HEK293 (cell line): Measurements from ENCODE around the gene ELK4.

ENCODE experiments used
- CTCF ChIA-PET: fragments of 350-600 bp; formaldehyde crosslinking; extraction: SDS; loops from one replicate; lab custom pipeline; 2021; ENCODE audit warnings: antibody characterized with exemption; lab: Yijun Ruan, JAX
- POLR2A ChIA-PET: fragments of 300-600 bp; formaldehyde crosslinking; extraction: SDS; loops from one replicate; lab custom pipeline; 2020; ENCODE audit warnings: antibody characterized with exemption, inconsistent platforms; lab: Yijun Ruan, JAX
- H3K27ac ChIP-seq: fragments of 200-500 bp; sonication (Bioruptor generic); 2 replicates; pipeline ENCODE4 v1.5.1; 2014; ENCODE audit warnings: low read depth, low read length, control low read depth, inconsistent platforms; ENCODE audit errors: extremely low read depth
- H3K36me3 ChIP-seq, 2 experiments: fragments of 200-500 bp in 1 of 2; sonication (Bioruptor generic) in 1 of 2; 1 replicate in 1 of 2; 2 replicates in 1 of 2; pipeline ENCODE4 v1.5.1; 2014 to 2017; ENCODE audit warnings: inconsistent platforms in 2 of 2, low read length in 2 of 2; ENCODE audit not compliant: control insufficient read depth in 2 of 2, insufficient read depth in 1 of 2
- H3K4me1 ChIP-seq: fragments of 200-500 bp; sonication (Bioruptor generic); 2 replicates; pipeline ENCODE4 v1.5.1; 2014; ENCODE audit warnings: mild to moderate bottlenecking, low read length, inconsistent platforms; ENCODE audit not compliant: control insufficient read depth, insufficient read depth
- H3K4me3 ChIP-seq: 2 replicates; pipeline ENCODE4 v1.5.1; 2011; ENCODE audit warnings: low read depth, mild to moderate bottlenecking, control low read depth, low read length, moderate library complexity
- H3K9me3 ChIP-seq: fragments of 200-500 bp; sonication (Bioruptor generic); 2 replicates; pipeline ENCODE4 v1.5.1; 2014; ENCODE audit warnings: low read depth, low read length, inconsistent platforms; ENCODE audit not compliant: control insufficient read depth, insufficient read depth
- BCL11B ChIP-seq: fragments of 450-650 bp; formaldehyde crosslinking; IDR thresholded peaks from 2 replicates; pipeline ENCODE4 v1.5.1; 2016; ENCODE audit warnings: low read depth, missing biosample characterization, missing genetic modification characterization
- KLF1 ChIP-seq: fragments of 450-650 bp; formaldehyde crosslinking; IDR thresholded peaks from 2 replicates; pipeline ENCODE4 v1.5.1; 2016; ENCODE audit warnings: missing biosample characterization, missing genetic modification characterization
- SP7 ChIP-seq: fragments of 450-650 bp; formaldehyde crosslinking; IDR thresholded peaks from 2 replicates; pipeline ENCODE4 v1.5.1; 2016; ENCODE audit warnings: missing biosample characterization, missing genetic modification characterization
- ZBTB20 ChIP-seq: fragments of 450-650 bp; formaldehyde crosslinking; IDR thresholded peaks from 2 replicates; pipeline ENCODE4 v1.5.1; 2016; ENCODE audit warnings: missing biosample characterization, missing genetic modification characterization
- ZBTB48 ChIP-seq: fragments of 450-650 bp; formaldehyde crosslinking; IDR thresholded peaks from 2 replicates; pipeline ENCODE4 v1.5.1; 2016; ENCODE audit warnings: missing biosample characterization, missing genetic modification characterization
- ZFP69B ChIP-seq: fragments of 450-650 bp; formaldehyde crosslinking; IDR thresholded peaks from 2 replicates; pipeline ENCODE4 v1.5.1; 2016; ENCODE audit warnings: missing biosample characterization, missing genetic modification characterization
- ZNF132 ChIP-seq: fragments of 450-650 bp; formaldehyde crosslinking; IDR thresholded peaks from 2 replicates; pipeline ENCODE4 v1.5.1; 2017; ENCODE audit warnings: missing biosample characterization, missing genetic modification characterization, borderline replicate concordance
- ZNF140 ChIP-seq: fragments of 450-650 bp; formaldehyde crosslinking; IDR thresholded peaks from 2 replicates; pipeline ENCODE4 v1.5.1; 2016; ENCODE audit warnings: missing biosample characterization, missing genetic modification characterization
- ZNF274 ChIP-seq, 2 experiments: fragments of 200-500 bp in 1 of 2; fragments of 450-650 bp in 1 of 2; sonication (Bioruptor generic) in 1 of 2; formaldehyde crosslinking in 1 of 2; IDR thresholded peaks; 2 replicates each; pipeline versions ENCODE4 v1.5.1 to v1.6.1; 2014 to 2016; ENCODE audit warnings: borderline replicate concordance in 1 of 2, inconsistent platforms in 1 of 2, low read length in 1 of 2, missing biosample characterization in 1 of 2, missing genetic modification characterization in 1 of 2
- ZNF341 ChIP-seq: fragments of 450-650 bp; formaldehyde crosslinking; IDR thresholded peaks from 2 replicates; pipeline ENCODE4; 2016; ENCODE audit warnings: low read depth, missing biosample characterization, missing genetic modification characterization
- ZNF555 ChIP-seq: fragments of 450-650 bp; formaldehyde crosslinking; conservative IDR thresholded peaks from 2 replicates; pipeline ENCODE4 v1.5.1; 2017; ENCODE audit warnings: missing biosample characterization, mild to moderate bottlenecking, missing genetic modification characterization, inconsistent platforms
- ZNF558 ChIP-seq: fragments of 450-650 bp; formaldehyde crosslinking; IDR thresholded peaks from 2 replicates; pipeline ENCODE4 v1.5.1; 2016; ENCODE audit warnings: missing biosample characterization, missing genetic modification characterization
- ZNF776 ChIP-seq: fragments of 450-650 bp; formaldehyde crosslinking; IDR thresholded peaks from 2 replicates; pipeline ENCODE4 v1.5.0; 2017; ENCODE audit warnings: missing biosample characterization, missing genetic modification characterization, borderline replicate concordance
- TF ChIP-seq, protein P1 (sequence below): fragments of 450-650 bp; formaldehyde crosslinking; IDR thresholded peaks from 2 replicates; pipeline ENCODE4 v1.5.1; 2016; ENCODE audit warnings: missing biosample characterization, missing genetic modification characterization, low read depth
- TF ChIP-seq, protein P2 (sequence below): fragments of 450-650 bp; formaldehyde crosslinking; IDR thresholded peaks from 2 replicates; pipeline ENCODE4 v1.5.1; 2016; ENCODE audit warnings: missing biosample characterization, missing genetic modification characterization
- TF ChIP-seq, protein P3 (sequence below): fragments of 450-650 bp; formaldehyde crosslinking; IDR thresholded peaks from 2 replicates; pipeline ENCODE4 v1.5.1; 2016; ENCODE audit warnings: missing biosample characterization, missing genetic modification characterization
- TF ChIP-seq, protein P4 (sequence below): fragments of 450-650 bp; formaldehyde crosslinking; IDR thresholded peaks from 2 replicates; pipeline ENCODE4 v1.5.1; 2016; ENCODE audit warnings: missing biosample characterization, missing genetic modification characterization
- TF ChIP-seq, protein P5 (sequence below): fragments of 450-650 bp; formaldehyde crosslinking; conservative IDR thresholded peaks from 2 replicates; pipeline ENCODE4 v1.5.1; 2016; ENCODE audit warnings: low read depth, missing biosample characterization, missing genetic modification characterization
- TF ChIP-seq, protein P6 (sequence below): fragments of 450-650 bp; formaldehyde crosslinking; IDR thresholded peaks from 2 replicates; pipeline ENCODE4 v1.5.1; 2016; ENCODE audit warnings: missing biosample characterization, missing genetic modification characterization

The ELK4 gene, protein sequence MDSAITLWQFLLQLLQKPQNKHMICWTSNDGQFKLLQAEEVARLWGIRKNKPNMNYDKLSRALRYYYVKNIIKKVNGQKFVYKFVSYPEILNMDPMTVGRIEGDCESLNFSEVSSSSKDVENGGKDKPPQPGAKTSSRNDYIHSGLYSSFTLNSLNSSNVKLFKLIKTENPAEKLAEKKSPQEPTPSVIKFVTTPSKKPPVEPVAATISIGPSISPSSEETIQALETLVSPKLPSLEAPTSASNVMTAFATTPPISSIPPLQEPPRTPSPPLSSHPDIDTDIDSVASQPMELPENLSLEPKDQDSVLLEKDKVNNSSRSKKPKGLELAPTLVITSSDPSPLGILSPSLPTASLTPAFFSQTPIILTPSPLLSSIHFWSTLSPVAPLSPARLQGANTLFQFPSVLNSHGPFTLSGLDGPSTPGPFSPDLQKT

DNA sequence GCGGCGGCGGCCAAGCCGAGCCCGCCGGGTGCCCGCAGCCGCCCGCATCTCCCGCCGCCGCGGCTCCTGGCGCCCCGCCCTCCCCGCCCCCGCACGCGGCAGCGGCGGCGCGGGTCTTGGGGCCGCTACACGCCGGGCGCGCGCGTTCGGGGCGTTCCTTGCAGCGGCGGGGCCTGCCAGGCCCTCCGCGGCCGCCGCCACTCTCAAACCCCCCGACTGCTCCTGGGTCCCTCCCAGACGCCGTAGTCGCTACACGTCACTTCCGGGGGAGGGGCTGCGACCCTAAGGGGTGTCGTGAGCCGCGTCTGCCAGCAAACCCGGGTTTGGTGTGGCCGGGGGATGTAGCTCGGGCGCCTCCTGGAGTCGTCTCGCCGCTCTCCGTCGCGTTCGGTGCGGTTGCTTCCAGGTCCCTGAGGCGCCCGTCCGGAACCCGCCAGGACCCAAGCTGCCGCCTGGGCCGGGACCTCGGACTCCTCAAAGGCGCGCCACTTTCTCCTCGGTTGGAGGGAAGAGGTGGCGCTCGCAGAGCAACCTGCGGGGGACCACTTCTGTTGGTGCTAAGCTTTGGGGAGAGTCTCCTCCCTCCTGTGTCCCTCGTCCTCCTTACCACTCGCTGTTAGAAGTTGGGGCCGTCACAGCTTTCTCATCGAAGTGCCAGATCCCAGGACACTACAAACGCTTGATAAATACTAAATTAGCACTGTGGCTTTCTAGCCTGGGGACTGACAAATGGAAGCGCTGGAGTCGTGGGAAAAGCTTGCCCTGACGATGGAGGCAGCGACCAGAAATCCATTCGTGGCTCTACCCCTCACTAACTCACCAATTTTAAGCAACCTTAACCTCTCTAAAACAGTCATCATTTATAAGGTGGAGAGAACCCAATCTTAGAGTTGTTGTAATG, at the start of gene ELK4:
Gene ELK4, minus strand, starts transcription at position 244 of the 901 bp plus-strand sequence. CDS start 8,129 bp downstream, outside the sequence.
- Histone ChIP-seq H3K27ac (peak within 1 kb of the TSS; percentile 97), H3K4me3 (peak within 1 kb of the TSS; percentile 83), H3K36me3 (no peaks in the 10 kb centered on the region), H3K9me3 (no peaks in the 10 kb centered on the region), H3K4me1 (no peaks in the 10 kb centered on the region)
- ChIA-PET CTCF (interaction anchor here (0.5 to 6.2 kb wide), 23 partner anchors 10 to 345 kb away, joined by 3 to 54 read pairs (median 4); no protein-coding TSS in a partner anchor), POLR2A (interaction anchor here (0.6 to 2.4 kb wide), 26 partner anchors 8 to 345 kb away, joined by 3 to 15 read pairs (median 3); partner anchors contain the start of genes NUCKS1 and SLC45A3)
- peak; percentile 33; the same call in 1 of the 2 replicates for TF ChIP-seq KLF1 (tag by site-specific recombination)
- no peak for TF ChIP-seq BCL11B
- TF ChIP-seq, protein P1, sequence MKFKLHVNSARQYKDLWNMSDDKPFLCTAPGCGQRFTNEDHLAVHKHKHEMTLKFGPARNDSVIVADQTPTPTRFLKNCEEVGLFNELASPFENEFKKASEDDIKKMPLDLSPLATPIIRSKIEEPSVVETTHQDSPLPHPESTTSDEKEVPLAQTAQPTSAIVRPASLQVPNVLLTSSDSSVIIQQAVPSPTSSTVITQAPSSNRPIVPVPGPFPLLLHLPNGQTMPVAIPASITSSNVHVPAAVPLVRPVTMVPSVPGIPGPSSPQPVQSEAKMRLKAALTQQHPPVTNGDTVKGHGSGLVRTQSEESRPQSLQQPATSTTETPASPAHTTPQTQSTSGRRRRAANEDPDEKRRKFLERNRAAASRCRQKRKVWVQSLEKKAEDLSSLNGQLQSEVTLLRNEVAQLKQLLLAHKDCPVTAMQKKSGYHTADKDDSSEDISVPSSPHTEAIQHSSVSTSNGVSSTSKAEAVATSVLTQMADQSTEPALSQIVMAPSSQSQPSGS (tag by site-specific recombination), result 0 out of 2 replicates have a peak, but pooled peaks have one; percentile 18
- TF ChIP-seq ZNF140 (tag by site-specific recombination), result no peak
- TF ChIP-seq, protein P2, sequence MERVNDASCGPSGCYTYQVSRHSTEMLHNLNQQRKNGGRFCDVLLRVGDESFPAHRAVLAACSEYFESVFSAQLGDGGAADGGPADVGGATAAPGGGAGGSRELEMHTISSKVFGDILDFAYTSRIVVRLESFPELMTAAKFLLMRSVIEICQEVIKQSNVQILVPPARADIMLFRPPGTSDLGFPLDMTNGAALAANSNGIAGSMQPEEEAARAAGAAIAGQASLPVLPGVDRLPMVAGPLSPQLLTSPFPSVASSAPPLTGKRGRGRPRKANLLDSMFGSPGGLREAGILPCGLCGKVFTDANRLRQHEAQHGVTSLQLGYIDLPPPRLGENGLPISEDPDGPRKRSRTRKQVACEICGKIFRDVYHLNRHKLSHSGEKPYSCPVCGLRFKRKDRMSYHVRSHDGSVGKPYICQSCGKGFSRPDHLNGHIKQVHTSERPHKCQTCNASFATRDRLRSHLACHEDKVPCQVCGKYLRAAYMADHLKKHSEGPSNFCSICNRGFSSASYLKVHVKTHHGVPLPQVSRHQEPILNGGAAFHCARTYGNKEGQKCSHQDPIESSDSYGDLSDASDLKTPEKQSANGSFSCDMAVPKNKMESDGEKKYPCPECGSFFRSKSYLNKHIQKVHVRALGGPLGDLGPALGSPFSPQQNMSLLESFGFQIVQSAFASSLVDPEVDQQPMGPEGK (tag by site-specific recombination), result peak; percentile 88
- TF ChIP-seq, protein P3, sequence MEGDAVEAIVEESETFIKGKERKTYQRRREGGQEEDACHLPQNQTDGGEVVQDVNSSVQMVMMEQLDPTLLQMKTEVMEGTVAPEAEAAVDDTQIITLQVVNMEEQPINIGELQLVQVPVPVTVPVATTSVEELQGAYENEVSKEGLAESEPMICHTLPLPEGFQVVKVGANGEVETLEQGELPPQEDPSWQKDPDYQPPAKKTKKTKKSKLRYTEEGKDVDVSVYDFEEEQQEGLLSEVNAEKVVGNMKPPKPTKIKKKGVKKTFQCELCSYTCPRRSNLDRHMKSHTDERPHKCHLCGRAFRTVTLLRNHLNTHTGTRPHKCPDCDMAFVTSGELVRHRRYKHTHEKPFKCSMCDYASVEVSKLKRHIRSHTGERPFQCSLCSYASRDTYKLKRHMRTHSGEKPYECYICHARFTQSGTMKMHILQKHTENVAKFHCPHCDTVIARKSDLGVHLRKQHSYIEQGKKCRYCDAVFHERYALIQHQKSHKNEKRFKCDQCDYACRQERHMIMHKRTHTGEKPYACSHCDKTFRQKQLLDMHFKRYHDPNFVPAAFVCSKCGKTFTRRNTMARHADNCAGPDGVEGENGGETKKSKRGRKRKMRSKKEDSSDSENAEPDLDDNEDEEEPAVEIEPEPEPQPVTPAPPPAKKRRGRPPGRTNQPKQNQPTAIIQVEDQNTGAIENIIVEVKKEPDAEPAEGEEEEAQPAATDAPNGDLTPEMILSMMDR (tag by site-specific recombination), result peak; percentile 95
- peak; percentile 95 for TF ChIP-seq ZBTB48
- peak; percentile 35; the same call in 1 of the 2 replicates for TF ChIP-seq ZNF341 (tag by site-specific recombination)
- TF ChIP-seq ZBTB20, result peak; percentile 61; the same call in 1 of the 2 replicates
- TF ChIP-seq SP7 (tag by site-specific recombination), result peak; percentile 79
- TF ChIP-seq ZNF558 (tag by site-specific recombination), result peak; percentile 26; the same call in 1 of the 2 replicates
- no peak for TF ChIP-seq ZNF274 (IDR thresholded peaks at IDR 0.05; ENCODE audit: low read length)
- TF ChIP-seq ZNF274 (tag by site-specific recombination; IDR thresholded peaks at IDR 0.05; ENCODE audit: borderline replicate concordance), result no peak
- TF ChIP-seq ZNF776 (tag by site-specific recombination), result no peak
- TF ChIP-seq, protein P4, sequence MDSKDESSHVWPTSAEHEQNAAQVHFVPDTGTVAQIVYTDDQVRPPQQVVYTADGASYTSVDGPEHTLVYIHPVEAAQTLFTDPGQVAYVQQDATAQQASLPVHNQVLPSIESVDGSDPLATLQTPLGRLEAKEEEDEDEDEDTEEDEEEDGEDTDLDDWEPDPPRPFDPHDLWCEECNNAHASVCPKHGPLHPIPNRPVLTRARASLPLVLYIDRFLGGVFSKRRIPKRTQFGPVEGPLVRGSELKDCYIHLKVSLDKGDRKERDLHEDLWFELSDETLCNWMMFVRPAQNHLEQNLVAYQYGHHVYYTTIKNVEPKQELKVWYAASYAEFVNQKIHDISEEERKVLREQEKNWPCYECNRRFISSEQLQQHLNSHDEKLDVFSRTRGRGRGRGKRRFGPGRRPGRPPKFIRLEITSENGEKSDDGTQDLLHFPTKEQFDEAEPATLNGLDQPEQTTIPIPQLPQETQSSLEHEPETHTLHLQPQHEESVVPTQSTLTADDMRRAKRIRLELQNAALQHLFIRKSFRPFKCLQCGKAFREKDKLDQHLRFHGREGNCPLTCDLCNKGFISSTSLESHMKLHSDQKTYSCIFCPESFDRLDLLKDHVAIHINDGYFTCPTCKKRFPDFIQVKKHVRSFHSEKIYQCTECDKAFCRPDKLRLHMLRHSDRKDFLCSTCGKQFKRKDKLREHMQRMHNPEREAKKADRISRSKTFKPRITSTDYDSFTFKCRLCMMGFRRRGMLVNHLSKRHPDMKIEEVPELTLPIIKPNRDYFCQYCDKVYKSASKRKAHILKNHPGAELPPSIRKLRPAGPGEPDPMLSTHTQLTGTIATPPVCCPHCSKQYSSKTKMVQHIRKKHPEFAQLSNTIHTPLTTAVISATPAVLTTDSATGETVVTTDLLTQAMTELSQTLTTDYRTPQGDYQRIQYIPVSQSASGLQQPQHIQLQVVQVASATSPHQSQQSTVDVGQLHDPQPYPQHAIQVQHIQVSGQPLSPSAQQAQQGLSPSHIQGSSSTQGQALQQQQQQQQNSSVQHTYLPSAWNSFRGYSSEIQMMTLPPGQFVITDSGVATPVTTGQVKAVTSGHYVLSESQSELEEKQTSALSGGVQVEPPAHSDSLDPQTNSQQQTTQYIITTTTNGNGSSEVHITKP (tag by site-specific recombination), result peak; percentile 52
- TF ChIP-seq, protein P5, sequence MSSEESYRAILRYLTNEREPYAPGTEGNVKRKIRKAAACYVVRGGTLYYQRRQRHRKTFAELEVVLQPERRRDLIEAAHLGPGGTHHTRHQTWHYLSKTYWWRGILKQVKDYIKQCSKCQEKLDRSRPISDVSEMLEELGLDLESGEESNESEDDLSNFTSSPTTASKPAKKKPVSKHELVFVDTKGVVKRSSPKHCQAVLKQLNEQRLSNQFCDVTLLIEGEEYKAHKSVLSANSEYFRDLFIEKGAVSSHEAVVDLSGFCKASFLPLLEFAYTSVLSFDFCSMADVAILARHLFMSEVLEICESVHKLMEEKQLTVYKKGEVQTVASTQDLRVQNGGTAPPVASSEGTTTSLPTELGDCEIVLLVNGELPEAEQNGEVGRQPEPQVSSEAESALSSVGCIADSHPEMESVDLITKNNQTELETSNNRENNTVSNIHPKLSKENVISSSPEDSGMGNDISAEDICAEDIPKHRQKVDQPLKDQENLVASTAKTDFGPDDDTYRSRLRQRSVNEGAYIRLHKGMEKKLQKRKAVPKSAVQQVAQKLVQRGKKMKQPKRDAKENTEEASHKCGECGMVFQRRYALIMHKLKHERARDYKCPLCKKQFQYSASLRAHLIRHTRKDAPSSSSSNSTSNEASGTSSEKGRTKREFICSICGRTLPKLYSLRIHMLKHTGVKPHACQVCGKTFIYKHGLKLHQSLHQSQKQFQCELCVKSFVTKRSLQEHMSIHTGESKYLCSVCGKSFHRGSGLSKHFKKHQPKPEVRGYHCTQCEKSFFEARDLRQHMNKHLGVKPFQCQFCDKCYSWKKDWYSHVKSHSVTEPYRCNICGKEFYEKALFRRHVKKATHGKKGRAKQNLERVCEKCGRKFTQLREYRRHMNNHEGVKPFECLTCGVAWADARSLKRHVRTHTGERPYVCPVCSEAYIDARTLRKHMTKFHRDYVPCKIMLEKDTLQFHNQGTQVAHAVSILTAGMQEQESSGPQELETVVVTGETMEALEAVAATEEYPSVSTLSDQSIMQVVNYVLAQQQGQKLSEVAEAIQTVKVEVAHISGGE (tag by site-specific recombination), result peak; percentile 82
- TF ChIP-seq, protein P6, sequence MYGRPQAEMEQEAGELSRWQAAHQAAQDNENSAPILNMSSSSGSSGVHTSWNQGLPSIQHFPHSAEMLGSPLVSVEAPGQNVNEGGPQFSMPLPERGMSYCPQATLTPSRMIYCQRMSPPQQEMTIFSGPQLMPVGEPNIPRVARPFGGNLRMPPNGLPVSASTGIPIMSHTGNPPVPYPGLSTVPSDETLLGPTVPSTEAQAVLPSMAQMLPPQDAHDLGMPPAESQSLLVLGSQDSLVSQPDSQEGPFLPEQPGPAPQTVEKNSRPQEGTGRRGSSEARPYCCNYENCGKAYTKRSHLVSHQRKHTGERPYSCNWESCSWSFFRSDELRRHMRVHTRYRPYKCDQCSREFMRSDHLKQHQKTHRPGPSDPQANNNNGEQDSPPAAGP (tag by site-specific recombination), result peak; percentile 77
- peak; percentile 58; the same call in 1 of the 2 replicates for TF ChIP-seq ZFP69B (tag by site-specific recombination)
- TF ChIP-seq ZNF555 (tag by site-specific recombination), result no peak
- no peak for TF ChIP-seq ZNF132
